Stimulated activated CD4-positive, alpha-beta T cell treated with anti-CD3 and anti-CD28 coated beads, Interleukin-15, amount 100 ng/mL, for 48 hours (primary cell): ENCODE results near the gene KLF11.

Source experiments
- DNase-seq, 2 donors: peaks; one replicate each; pipeline ENCODE4 v3.0.0-alpha.2; 2020; ENCODE audit warnings: low read depth in 2 of 2

The KLF11 gene

DNA sequence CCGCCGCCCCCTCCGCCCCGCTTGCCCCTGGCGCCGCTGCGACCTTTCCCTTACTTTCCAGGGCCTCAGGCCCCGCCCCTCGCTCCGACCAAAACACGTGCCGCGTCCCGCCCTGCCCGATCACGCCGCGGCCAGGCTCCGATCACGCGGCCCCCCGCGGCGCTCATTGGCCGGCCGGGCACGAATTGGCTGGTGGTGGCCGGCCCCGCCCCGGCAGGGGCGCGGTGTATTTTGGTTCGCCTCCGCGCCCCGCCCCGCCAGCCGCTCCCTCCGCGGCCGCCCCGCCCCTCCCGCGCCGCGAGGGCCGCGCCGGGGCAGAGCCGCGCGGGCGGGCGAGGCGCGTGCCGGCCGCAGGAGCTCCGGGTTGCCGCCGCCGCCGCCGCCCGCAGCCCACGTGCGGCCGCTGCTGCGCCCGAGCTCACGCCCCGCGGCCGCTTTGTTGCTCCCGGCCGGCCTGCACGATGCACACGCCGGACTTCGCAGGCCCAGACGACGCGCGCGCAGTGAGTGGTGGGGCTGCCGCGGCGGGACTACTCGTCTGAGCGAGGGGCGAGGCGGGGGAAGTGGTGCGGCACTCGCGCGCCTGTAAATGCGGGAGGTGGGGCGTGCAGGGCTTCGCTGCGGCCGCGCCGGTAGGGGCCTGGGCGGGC lies at the start of gene KLF11:
Gene KLF11 (plus strand): TSS at position 295 of the 650 bp plus-strand sequence. CDS start 167 bp downstream, at position 462.
- DNase-seq = peak; percentile 38 to 59

DNA sequence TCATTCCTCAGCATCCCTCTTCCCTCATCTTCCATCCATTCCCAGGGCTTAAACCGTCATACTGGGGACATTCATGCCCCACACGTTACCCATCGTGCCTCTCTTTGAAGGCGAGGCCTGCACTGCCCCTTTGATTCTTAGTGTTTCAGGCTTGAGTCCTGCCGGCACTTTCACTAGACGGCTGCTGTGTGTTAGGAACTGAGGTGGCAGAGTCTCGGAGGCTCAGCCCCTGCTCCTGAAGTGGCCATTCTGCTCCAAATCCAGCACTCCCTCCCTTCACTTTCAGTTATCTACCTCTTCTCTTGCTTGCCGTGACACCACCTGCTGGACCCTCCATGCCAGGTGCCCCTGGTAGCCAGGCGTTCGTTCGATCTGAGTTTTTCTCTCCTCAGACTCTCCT lies 48.9 kb upstream of the KLF11 start:
- no peak for DNase-seq

DNA sequence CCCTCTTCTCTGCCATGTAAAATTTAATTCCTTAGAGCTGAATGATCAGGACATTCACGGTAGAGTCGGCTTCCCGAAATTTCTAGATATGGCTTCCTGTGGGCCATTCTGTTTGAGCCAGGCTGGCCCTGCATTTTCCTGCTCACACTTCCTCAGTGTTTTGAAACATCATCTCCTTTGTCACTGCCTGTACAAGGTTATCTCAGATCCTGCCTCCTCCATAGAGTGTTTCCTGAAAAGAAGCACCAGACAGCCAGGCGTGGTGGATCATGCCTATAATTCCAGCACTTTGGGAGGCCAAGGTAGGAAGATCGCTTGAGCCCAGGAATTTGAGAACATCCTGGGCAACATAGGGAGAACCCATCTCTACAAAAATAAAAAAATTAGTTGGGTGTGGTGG lies 48.3 kb upstream of the KLF11 start:
- no peak for DNase-seq

DNA sequence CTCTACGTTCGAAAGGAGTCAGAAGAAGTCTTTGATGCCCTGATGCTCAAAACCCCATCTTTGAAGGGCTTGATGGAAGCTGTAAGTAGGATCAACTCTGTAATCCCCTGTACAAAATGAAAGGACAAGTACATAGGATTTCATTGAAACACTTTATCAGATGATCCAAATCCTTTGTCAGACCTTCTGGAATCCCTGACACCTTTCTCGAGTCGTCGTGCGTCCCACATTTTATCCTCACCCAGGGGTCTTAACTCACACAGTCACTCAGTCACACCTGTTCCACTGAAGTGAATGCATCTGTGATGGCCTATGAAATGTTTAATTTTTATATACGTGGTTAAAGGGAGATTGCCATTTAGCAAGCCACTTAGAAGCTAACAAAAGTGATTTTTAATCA lies 47.0 kb upstream of the KLF11 start:
- DNase-seq = no peak

DNA sequence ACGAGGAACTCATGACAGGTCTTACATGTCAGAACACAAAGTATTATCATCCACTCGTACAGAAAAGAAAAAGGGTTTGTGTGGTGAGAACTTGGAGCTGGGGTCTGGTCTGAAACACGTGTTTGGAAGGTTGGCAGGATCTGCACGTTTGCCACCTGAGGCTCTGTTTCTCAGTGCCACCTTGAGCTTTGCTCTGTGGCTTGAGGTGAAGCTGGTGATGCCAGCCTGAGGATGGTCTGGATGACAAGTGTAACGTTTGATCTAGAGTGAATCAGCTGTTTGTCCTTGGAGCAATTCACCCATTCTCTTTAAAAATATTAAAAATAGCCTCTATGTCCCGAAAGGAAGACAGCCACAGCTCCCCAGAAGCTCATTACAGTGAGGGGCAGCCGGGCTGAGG lies 45.4 kb upstream of the KLF11 start:
- DNase-seq = no peak

DNA sequence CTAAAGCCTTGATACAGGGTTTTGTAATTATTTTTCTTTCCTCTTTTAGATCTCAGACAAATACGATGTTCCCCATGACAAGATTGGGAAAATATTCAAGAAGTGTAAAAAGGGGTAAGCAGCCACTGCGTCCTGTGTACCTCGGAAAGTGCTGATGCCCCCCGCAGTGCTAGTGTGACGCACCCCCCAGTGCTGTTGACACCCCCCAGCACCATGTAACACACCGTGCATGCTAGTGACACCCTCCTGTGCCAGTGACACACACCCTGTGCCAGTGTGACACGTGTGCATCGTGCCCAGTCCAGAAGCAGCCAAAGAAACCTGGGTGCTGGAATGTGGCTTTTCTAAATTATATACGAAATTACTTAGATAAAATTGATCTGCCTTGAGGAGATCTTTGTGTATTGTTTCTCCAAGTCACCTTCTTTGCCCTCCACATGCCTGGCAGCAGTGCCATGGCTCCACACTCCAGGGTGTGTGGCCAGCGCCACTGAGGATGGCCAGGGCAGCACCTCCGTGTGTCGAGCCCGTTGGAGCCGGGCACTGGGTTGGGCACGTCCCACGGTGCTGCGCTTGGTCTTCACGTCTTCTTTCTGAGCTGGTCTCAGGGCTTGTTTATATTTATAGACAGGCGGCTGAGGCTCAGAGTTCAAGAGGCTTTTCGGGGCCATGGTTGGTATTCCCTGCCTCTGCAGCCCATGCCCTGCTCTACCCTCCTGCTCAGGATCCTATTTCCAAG lies 44.3 kb upstream of the KLF11 start:
- DNase-seq = no peak

DNA sequence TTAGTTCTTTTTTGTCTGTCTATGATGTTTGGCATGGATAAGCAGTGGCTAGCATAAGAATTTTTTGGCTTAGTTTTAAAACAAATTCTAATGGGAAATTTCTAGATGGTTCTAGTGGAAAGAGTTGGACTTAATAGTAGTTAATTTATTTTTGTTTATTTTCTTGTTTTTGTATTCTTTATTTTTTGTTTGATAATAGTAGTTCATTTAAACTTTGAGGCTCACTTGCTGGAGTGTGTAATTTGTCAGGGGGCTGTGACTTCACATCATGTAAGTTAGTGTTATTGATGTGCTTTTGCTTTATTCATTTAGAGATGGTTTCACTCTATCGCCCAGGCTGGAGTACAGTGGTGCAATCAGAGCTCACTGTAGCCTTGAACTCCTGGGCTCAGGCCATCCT lies 43.7 kb upstream of the KLF11 start:
- DNase-seq = no peak

DNA sequence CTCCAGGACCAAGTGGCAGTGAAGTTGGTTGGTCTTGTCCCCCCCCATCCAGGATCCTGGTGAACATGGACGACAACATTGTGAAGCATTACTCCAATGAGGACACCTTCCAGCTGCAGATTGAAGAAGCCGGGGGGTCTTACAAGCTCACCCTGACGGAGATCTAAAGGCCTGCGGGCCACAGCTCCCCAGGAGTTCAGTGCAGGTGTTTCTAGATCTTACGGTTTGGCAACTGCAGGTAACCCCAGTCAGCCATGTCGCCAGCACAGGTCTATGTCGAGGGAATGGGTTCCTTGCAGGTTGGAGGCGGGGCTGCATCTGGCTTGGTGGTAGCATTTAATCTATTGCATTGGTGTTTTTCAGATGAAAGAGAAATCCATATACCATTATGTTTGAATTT lies 42.8 kb upstream of the KLF11 start:
- no peak for DNase-seq

DNA sequence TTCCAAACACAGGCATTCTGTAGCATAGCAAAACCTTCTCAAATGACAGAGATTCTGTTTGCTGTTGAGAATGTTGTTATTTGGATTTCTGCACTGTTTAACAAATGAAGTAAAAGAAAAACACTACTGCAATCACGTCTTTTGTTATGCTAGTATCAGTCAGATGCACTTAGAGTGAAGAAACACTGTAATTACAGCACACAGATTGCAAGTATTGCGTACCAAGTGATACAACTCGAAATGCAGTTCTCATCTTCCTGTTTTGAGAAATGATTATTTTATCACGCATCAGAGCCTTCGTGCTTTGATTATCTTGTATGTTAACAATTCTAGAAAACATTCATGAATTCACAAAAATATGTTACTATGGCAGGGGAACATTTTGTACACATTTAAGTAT lies 41.8 kb upstream of the KLF11 start:
- DNase-seq = no peak

DNA sequence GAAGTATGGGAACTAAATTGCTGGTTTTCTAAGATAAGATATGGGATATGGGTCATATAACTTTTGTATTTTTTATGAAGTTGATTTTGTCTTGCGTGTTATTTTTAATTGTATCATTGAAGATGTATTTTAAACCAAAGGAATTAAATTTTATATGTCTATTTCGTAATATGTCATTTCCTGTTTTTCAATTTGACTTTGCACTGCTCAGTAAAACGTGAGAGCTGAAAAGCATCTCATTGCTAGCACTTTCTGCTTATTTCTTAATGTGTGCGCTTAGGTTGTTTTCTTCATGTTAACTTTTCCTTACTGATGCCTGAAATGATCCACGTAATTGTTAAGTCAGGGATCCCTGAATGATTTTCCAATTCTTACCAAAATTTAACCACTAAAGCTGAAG lies 41.2 kb upstream of the KLF11 start:
- no peak for DNase-seq

DNA sequence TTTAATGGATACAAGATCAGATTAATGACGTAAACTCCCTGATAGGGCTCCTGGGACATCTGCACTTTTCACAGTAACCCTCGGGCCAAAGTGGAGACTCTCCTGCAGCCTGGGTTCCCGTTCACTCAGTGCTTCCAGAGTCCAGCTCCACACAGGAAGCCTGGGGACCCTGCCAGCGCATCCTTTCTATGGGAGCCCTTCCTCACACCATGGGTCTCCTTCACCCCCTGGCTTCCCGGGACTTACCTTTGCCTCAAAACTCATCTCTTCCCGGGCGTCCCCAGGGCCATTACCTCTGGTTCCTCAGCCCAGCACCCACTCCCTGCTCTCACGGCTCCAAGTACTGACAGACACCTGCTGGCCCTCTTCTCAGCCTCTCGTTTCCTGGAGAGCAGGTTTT lies 40.7 kb upstream of the KLF11 start:
- no peak for DNase-seq

DNA sequence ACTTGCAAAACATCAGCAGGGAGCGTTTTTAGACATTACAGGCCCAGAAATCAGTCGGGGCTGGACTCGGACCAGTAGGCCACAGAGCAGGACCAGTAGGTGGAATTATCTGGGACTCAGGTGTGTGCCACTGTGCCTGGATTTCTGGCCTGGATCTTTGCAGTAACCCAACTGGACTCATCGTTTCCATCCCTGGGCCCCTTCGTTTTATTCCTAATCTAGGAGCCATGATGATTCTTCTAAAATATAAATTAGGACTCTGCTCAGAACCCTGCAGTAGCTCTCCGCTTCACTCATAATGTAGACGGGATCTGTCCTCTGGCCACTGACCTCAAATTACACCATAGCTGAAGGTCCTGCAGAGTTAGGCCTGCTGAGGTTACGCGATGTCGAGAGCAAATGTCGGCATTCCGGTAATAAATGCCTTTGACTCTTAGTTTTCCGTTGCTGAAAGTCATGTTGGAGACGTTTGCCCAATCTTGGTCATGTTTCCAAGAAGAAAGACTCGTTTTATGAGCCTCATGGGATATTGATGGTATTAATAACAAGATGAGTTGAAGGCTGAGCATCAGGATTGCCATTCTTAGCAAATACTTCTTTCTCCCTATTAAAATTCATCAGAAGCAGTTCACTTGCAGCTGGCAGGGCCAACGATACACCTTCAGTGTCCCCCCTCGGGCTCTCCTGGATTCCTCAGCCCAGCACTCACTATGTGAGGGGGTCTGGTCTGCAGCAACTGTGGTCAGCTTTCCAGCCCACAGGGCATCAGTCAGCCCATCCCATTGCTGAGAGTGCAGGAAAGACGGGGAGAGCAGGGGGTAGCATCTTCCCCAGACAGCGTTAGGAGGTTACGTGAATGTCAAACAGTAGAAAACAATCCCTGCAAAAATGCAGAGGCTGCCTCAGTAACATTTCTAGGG lies 39.9 kb upstream of the KLF11 start:
- no peak for DNase-seq

DNA sequence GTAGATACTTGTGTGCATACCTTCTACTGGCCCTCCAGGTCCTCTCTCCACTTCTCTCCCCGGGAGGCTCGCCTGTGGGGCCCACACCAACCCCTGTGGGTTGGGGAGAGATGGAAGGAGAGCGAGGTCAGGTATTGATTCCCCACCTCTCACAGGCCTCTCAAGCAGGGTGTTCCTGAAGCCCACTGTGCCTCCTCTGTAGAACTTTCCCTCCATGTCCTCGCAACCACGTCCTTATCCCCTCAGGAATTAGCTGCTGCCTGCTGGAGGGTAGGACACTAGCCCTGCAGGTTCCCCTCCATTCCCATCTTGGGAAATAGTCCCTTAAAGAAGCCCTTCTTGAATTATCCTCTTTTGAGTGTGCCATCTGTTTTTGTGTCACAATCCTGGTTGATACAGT lies 38.9 kb upstream of the KLF11 start:
- DNase-seq = no peak

DNA sequence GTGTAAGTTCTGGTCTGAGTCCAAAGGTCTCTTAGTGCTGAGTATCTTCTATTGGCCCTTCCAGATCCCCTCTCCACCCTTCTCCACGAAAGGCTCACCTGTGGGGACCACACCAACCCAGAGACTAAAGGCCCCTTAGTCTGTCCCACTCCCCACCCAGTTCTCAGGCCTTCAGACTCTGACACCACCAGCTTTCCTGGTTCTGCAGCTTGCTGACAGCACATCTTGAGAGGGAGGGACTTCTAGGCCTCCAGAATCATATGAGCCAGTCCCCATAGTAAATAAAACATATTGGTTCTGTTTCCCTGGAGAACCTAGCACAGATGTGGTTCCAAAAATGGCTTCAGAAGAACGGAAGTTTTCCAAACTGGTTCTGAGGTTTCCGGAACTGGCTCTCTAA lies 38.5 kb upstream of the KLF11 start:
- no peak for DNase-seq

DNA sequence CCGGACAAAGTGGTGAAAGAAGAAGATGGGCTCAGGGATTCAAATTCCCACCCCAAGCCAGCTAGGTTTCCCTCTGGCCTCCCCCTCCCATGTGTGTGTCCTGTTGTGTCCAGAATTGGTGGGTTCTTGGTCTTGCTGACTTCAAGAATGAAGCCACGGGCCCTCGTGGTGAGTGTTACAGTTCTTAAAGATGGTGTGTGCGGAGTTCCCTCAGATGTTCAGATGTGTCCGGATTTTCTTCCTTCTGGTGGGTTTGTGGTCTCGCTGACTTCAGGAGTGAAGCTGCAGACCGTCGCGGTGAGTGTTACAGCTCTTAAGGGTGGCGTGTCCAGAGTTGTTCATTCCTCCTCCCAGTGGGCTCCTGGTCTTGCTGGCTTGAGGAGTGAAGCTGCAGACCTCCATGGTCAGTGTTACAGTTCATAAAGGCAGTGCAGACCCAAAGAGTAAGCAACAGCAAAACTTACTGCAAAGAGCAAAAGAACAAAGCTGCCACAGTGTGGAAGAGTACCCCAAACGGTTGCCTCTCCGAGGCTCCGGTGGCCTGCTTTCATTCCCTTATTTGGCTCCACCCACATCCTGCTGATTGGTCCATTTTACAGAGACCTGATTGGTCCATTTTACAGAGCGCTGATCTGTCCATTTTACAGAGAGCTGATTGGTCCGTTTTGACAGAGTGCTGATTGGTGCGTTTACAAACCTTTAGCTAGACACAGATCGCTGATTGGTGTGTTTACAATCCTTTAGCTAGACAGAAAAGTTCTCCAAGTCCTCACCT lies 37.7 kb upstream of the KLF11 start:
- DNase-seq = no peak

DNA sequence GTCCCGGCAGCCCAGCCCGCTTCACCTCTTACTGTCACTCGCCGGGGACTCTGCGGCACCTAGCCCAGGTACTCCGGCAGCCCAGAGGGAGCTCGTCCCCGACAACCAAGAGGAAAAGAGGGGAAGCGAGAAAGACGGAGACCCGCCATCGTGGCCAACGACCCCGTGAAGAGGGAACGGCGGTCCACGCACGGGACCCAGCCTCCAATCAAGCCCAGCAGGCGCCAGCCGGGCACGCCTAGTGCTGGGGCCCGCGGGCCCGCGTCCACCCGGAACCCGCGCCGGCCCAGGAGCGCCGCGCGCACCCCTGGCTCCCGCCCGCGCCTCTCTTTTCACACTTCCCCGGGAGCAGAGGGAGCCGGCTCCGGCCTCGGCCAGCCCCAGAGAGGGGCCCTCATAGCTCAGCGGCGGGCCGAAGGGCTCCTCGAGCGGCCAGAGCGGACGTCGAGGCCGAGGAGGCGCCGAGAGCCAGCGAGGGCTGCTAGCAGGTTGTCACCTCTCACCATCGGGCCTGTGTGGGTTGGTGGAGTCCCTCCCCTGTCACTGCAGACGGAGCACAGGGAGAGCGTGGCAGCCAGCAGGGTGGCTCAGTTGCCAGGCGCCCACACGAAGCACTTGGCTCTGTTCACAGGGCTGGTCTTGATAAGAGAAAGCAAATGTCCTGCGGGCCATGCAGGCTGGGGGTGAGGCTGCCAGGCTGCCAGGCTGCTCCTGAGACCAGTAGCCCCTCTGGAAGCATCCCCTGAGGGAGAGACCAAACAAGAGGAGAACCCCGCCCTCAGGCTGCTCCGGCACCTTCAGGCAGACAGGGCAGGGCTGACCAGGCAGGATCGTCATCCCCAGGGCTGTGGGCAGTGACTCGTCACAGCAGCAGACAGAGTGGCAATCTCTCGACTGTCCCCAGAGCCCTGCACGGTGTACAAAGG lies 36.9 kb upstream of the KLF11 start:
- DNase-seq = no peak

DNA sequence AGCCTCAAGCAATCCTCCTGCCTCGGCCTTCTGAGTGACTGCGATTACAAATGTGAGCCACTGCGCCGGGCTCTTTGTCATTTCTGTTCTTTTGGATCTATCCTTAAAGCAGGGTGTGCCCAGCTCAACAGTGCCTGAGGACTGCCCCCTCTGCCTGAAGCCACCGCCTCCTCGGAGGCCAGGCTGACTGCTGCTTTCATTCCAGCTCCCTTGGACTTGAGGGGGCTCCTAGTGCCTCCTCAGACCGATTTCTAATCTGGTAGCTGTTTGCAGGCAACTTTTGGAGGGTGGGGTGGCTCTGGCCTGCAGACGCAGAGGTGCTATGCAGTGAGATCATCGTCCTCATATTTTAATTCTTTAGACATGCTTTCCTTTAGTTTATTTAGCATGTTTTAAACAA lies 35.9 kb upstream of the KLF11 start:
- no peak for DNase-seq

DNA sequence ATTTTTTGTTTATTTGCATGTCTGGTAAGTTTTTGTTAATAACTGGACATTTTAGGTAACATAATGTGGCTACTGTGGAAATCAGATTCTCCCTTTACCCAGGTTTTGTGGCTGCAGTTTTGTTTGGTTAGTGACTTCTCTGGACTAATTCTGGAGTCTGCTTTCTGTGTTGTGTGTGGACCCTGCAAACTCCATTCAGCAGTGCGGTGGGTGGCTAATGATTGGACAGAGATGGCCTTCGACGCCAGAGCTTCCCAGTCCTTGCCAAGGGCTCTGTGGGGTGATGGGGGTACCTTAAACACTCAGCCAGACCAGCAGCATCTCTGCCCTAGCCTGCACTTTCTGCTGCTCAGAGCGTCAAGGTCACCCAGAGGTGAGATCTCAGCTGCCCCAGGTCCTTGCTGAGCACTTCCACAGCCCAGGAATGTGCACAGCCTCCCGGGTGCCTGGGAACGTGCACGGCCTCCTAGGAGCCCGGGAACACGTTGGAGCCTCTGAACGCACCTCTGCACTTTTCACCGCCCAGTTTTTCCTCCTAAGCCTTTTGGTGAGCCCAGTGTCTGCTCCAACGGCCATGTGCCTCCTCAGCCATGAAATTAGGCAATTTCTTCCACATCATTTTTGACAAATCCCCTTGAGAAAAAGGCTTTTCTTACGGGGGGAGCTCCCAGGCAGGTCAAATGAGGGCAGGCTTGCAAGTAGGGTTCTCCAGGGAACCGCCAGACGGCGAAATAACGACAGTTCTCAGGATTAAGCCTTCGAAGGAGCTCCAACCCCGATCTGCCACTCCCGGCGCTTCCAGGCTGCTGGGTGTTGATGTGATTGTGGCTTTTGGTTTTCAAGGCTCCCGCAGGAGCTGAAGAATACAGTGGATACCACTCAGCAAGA lies 35.2 kb upstream of the KLF11 start:
- no peak for DNase-seq

DNA sequence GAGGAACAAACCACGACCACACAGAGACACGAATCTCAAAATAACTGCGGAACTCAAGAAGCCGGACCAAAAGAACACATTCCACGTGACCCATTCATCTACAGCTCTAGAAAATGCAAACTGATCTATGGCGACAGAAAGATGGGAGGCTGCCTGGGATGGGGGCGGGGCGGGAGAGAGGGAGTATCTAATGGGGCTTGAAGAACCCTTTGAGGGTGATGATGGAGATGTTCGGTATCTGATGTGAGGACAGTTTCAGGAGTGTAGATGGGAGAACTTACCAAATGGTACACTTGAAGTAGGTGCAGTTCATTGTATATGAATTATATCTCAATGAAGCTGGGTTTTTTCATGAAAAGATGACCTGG lies 34.6 kb upstream of the KLF11 start:
- no peak for DNase-seq

DNA sequence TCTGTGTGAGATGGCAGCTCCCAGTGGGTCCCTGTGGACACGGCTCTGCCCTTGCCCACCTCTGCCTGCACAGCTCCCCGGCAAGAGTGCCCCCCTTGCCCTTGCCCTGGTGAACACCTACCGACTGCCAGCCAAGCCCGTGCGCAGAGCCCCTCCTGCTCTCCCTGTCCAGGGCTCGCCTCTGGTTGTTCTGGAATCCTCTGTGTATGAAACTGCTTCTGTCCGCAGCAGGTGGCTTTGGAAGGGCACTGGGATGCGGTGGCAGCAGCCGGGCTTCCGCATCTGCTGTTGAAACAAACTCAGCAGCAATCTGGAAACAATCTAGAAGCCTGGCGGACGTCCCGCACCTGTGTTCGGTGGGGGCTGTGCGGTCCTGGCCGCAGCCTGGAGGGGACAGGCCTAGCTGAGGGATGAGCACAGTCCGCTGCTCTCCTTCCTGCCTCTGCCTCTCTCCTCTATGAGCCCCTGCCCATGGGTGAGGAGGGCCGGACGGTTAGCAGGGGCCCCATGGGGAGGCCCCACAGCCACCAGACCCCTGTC lies 34.0 kb upstream of the KLF11 start:
- DNase-seq = no peak
